Astrocyte (in vitro differentiated cells and primary cell): ENCODE measurements around the gene SH3BP1. TPM values are rescaled to one million over a fixed set of nuclear protein-coding genes. Genes with fewer than 3 reads are reported as not detected.
A peak's percentile ranks its signal among the peaks of the same experiment; 100 is the strongest.

Source experiments
- DNase-seq: peaks from one replicate; pipeline ENCODE4 v3.0.0-alpha.2; 2010; ENCODE audit warnings: low read depth
- FAIRE-seq: peaks from 2 replicates; lab custom pipeline; 2011; peaks lifted over from hg19 to GRCh38; lab: Jason Lieb, UNC
- H2AFZ ChIP-seq: 2 replicates; pipeline ENCODE4 v1.6.0; 2012; ENCODE audit warnings: low read depth, low read length, inconsistent platforms
- H3K27ac ChIP-seq: 2 replicates; pipeline ENCODE4 v1.5.1; 2011; ENCODE audit warnings: low read depth, low read length, inconsistent platforms
- H3K27me3 ChIP-seq: 2 replicates; pipeline ENCODE4 v1.6.0; 2011; ENCODE audit warnings: low read length, inconsistent platforms; ENCODE audit not compliant: insufficient read depth
- H3K36me3 ChIP-seq: 2 replicates; pipeline ENCODE4 v1.5.1; 2011; ENCODE audit warnings: low read length, inconsistent platforms; ENCODE audit not compliant: insufficient read depth
- H3K4me1 ChIP-seq: 2 replicates; pipeline ENCODE4 v1.5.1; 2011; ENCODE audit warnings: low read length, inconsistent platforms; ENCODE audit not compliant: insufficient read depth
- H3K4me2 ChIP-seq: 2 replicates; pipeline ENCODE4 v1.6.0; 2012; ENCODE audit warnings: low read length, inconsistent platforms
- H3K4me3 ChIP-seq: 2 replicates; pipeline ENCODE4 v1.5.1; 2011; ENCODE audit warnings: low read depth, mild to moderate bottlenecking, low read length, inconsistent platforms; ENCODE audit not compliant: insufficient read depth
- H3K79me2 ChIP-seq: 2 replicates; pipeline ENCODE4 v1.6.0; 2012; ENCODE audit warnings: mild to moderate bottlenecking, low read length, inconsistent platforms; ENCODE audit not compliant: insufficient read depth
- H3K9ac ChIP-seq: 2 replicates; pipeline ENCODE4 v1.6.0; 2012; ENCODE audit warnings: mild to moderate bottlenecking, low read length, inconsistent platforms
- H3K9me3 ChIP-seq: 2 replicates; pipeline ENCODE4 v1.5.1; 2012; ENCODE audit warnings: low read depth, mild to moderate bottlenecking, low read length, inconsistent platforms; ENCODE audit not compliant: insufficient read depth
- H4K20me1 ChIP-seq: 2 replicates; pipeline ENCODE4 v1.6.0; 2012; ENCODE audit warnings: low read length, inconsistent platforms; ENCODE audit not compliant: insufficient read depth
- H3K27ac Mint-ChIP-seq: one replicate; pipeline ENCODE4 v1.8.0; 2021; ENCODE audit warnings: mild to moderate bottlenecking, mixed read lengths; ENCODE audit not compliant: unreplicated experiment
- H3K27me3 Mint-ChIP-seq: one replicate; pipeline ENCODE4 v1.8.0; 2021; ENCODE audit warnings: low read depth, mixed read lengths; ENCODE audit not compliant: unreplicated experiment
- H3K36me3 Mint-ChIP-seq: one replicate; pipeline ENCODE4 v1.8.0; 2021; ENCODE audit warnings: low read depth, mixed read lengths; ENCODE audit not compliant: unreplicated experiment
- H3K4me1 Mint-ChIP-seq: one replicate; pipeline ENCODE4 v1.8.0; 2021; ENCODE audit warnings: low read depth, mixed read lengths; ENCODE audit not compliant: unreplicated experiment
- H3K4me3 Mint-ChIP-seq: one replicate; pipeline ENCODE4 v1.8.0; 2021; ENCODE audit warnings: mild to moderate bottlenecking, moderate library complexity, mixed read lengths; ENCODE audit not compliant: unreplicated experiment
- H3K9me3 Mint-ChIP-seq: one replicate; pipeline ENCODE4 v1.8.0; 2021; ENCODE audit warnings: mild to moderate bottlenecking, mixed read lengths; ENCODE audit not compliant: unreplicated experiment
- CTCF ChIP-seq: IDR thresholded peaks from 2 replicates; pipeline ENCODE4 v1.5.1; 2011; ENCODE audit warnings: low read depth, mild to moderate bottlenecking, inconsistent platforms, low read length, moderate library complexity; ENCODE audit not compliant: insufficient read depth
- EZH2 ChIP-seq: IDR thresholded peaks from 2 replicates; pipeline ENCODE4 v1.6.1; 2012; ENCODE audit warnings: mild to moderate bottlenecking, low read length, inconsistent platforms; ENCODE audit not compliant: insufficient read depth
- total RNA-seq: library from RNA; stranded (reverse); gene quantifications from 2 replicates; pipeline ENCODE4 v1.2.1, GENCODE V29; 2021

Gene SH3BP1
- total RNA-seq, 1 donor from 2014 or later, result 26.5 TPM

- Histone ChIP-seq H3K79me2 (no peaks in the 10 kb centered on the region), H2AFZ (peak overlapping the region; percentile 41), H3K27me3 (no peaks in the 10 kb centered on the region), H3K4me3 (no peak overlapping the region), H4K20me1 (no peaks in the 10 kb centered on the region), H3K27ac (peak overlapping the region; percentile 30), H3K4me1 (peaks cover 40% of the 10 kb centered on the region), H3K9ac (peak overlapping the region; percentile 38), H3K4me2 (peak overlapping the region; percentile 79), H3K9me3 (no peaks in the 10 kb centered on the region), H3K36me3 (no peaks in the 10 kb centered on the region)
- H3K4me1 Mint-ChIP-seq, result peaks cover 30% of the 10 kb centered on the region
- H3K27ac Mint-ChIP-seq, result peak overlapping the region; percentile 34
- H3K4me3 Mint-ChIP-seq, result no peak overlapping the region
- DNase-seq (no peak), FAIRE-seq (no peak)
- no peaks in the 10 kb centered on the region for H3K27me3 Mint-ChIP-seq
- no peak for TF ChIP-seq EZH2
- TF ChIP-seq CTCF, result no peak
- H3K36me3 Mint-ChIP-seq, result peaks cover 6% of the 10 kb centered on the region
- H3K9me3 Mint-ChIP-seq, result no peaks in the 10 kb centered on the region
These were observed 6.3 kb upstream of the SH3BP1 start for GRCh38 chr22:37633089-37633624.

- Mint-ChIP-seq H3K4me1 (peaks cover 32% of the 10 kb centered on the region), H3K36me3 (peaks cover 6% of the 10 kb centered on the region), H3K27me3 (no peaks in the 10 kb centered on the region), H3K4me3 (no peak overlapping the region), H3K9me3 (no peaks in the 10 kb centered on the region), H3K27ac (peak overlapping the region; percentile 86)
- H3K4me1 ChIP-seq, result peaks cover 40% of the 10 kb centered on the region
- no peaks in the 10 kb centered on the region for H3K79me2 ChIP-seq
- peak overlapping the region; percentile 30 for H3K27ac ChIP-seq
- H2AFZ ChIP-seq, result peak overlapping the region; percentile 41
- H3K4me2 ChIP-seq, result peak overlapping the region; percentile 79
- peak; percentile 29 for FAIRE-seq
- DNase-seq, result peak; percentile 79
- H3K27me3 ChIP-seq, result no peaks in the 10 kb centered on the region
- H3K9ac ChIP-seq, result peak overlapping the region; percentile 38
- TF ChIP-seq CTCF, result no peak
- TF ChIP-seq EZH2, result no peak
- H3K36me3 ChIP-seq, result no peaks in the 10 kb centered on the region
- H4K20me1 ChIP-seq, result no peaks in the 10 kb centered on the region
- no peaks in the 10 kb centered on the region for H3K9me3 ChIP-seq
- H3K4me3 ChIP-seq, result no peak overlapping the region
These were observed 5.6 kb upstream of the SH3BP1 start for GRCh38 chr22:37633625-37634416.
